H1 (cell line): ENCODE results near the gene POTEJ. TPM values are rescaled to one million over a fixed set of nuclear protein-coding genes. Genes with fewer than 3 reads are reported as not detected.
A peak's percentile ranks its signal among the peaks of the same experiment; 100 is the strongest.
"Not testable (repeated sequence)": the region's sequence is repeated elsewhere in the genome, so short reads cannot be mapped to it uniquely, and the experiment has no call there.

Source experiments
- CTCF ChIA-PET: fragments of 300-600 bp; sonication (Branson Sonifier 250); formaldehyde crosslinking; loops from one replicate; lab custom pipeline; 2021; ENCODE audit not compliant: partially characterized antibody; lab: Charles Lee
- POLR2A ChIA-PET: fragments of 300-600 bp; sonication (Branson Sonifier 250); formaldehyde crosslinking; loops from one replicate; lab custom pipeline; 2021; ENCODE audit warnings: inconsistent platforms; ENCODE audit not compliant: partially characterized antibody; lab: Charles Lee
- DNase-seq, 2 experiments: peaks; one replicate each; pipeline versions ENCODE4 v3.0.0 to v3.0.0-alpha.2; 2010 to 2022; ENCODE audit warnings: low spot score in 2 of 2, low read depth in 1 of 2, mixed read lengths in 1 of 2
- FAIRE-seq: peaks from 2 replicates; lab custom pipeline; 2011; peaks lifted over from hg19 to GRCh38; lab: Jason Lieb, UNC
- H2AFZ ChIP-seq: 2 replicates; pipeline ENCODE4 v1.8.1; 2012; ENCODE audit warnings: low read length, inconsistent platforms
- H2AK5ac ChIP-seq: 2 replicates; pipeline ENCODE4 v1.6.1; 2013; ENCODE audit warnings: low read depth, low read length
- H2BK120ac ChIP-seq: replicated peaks from 2 replicates; pipeline ENCODE3; 2013; ENCODE audit warnings: low read depth, low read length, inconsistent platforms
- H2BK12ac ChIP-seq: 2 replicates; pipeline ENCODE4 v1.6.1; 2013; ENCODE audit warnings: low read depth, low read length
- H2BK15ac ChIP-seq: 2 replicates; pipeline ENCODE4 v1.6.1; 2013; ENCODE audit warnings: low read length
- H2BK20ac ChIP-seq: 2 replicates; pipeline ENCODE4 v1.6.1; 2013; ENCODE audit warnings: low read length
- H2BK5ac ChIP-seq: 2 replicates; pipeline ENCODE4 v1.6.1; 2013; ENCODE audit warnings: low read depth, low read length
- H3K14ac ChIP-seq: 2 replicates; pipeline ENCODE4 v1.6.1; 2013; ENCODE audit warnings: inconsistent platforms; ENCODE audit not compliant: insufficient read length
- H3K18ac ChIP-seq: 2 replicates; pipeline ENCODE4 v1.6.1; 2013; ENCODE audit warnings: low read length; ENCODE audit errors: extremely low read depth
- H3K23ac ChIP-seq: 2 replicates; pipeline ENCODE4 v1.6.1; 2013; ENCODE audit warnings: inconsistent platforms; ENCODE audit not compliant: insufficient read length
- H3K23me2 ChIP-seq: 2 replicates; pipeline ENCODE4 v1.6.1; 2013; ENCODE audit warnings: low read depth, low read length
- H3K27ac ChIP-seq: 2 replicates; pipeline ENCODE4 v1.6.1; 2011; ENCODE audit warnings: low read depth, low read length, inconsistent platforms
- H3K27me3 ChIP-seq, 4 experiments: replicated peaks in 1 of 4; 1 replicate in 1 of 4; 2 replicates in 3 of 4; pipeline versions ENCODE4 v1.6.1 to v1.8.1; 2011 to 2013; ENCODE audit warnings: low read length in 3 of 4, mild to moderate bottlenecking in 3 of 4, inconsistent platforms in 2 of 4, mixed read lengths in 2 of 4, moderate library complexity in 1 of 4; ENCODE audit not compliant: control insufficient read depth in 3 of 4, insufficient read depth in 3 of 4; ENCODE audit errors: extremely low read depth in 1 of 4
- H3K36me3 ChIP-seq, 4 experiments: 2 replicates each; pipeline versions ENCODE4 v1.6.1 to v1.8.1; 2011 to 2013; ENCODE audit warnings: mild to moderate bottlenecking in 4 of 4, low read length in 3 of 4, moderate library complexity in 2 of 4, control low read depth in 1 of 4, inconsistent platforms in 1 of 4; ENCODE audit not compliant: insufficient read depth in 4 of 4, control insufficient read depth in 2 of 4
- H3K4ac ChIP-seq: replicated peaks from 2 replicates; pipeline ENCODE3; 2013; ENCODE audit warnings: low read length, low read depth, mixed read lengths, inconsistent platforms; ENCODE audit not compliant: insufficient read length
- H3K4me1 ChIP-seq, 4 experiments: replicated peaks in 1 of 4; 1 replicate in 1 of 4; 2 replicates in 3 of 4; pipeline versions ENCODE4 v1.6.1 to v1.8.1; 2011 to 2013; ENCODE audit warnings: low read length in 3 of 4, inconsistent platforms in 2 of 4, mixed read lengths in 1 of 4; ENCODE audit not compliant: insufficient read depth in 4 of 4, control insufficient read depth in 3 of 4
- H3K4me2 ChIP-seq, 2 experiments: 2 replicates each; pipeline versions ENCODE4 v1.6.1 to v1.8.1; 2011 to 2013; ENCODE audit warnings: low read depth in 2 of 2, low read length in 2 of 2, control low read depth in 1 of 2, inconsistent platforms in 1 of 2, mild to moderate bottlenecking in 1 of 2; ENCODE audit not compliant: insufficient read depth in 1 of 2
- H3K4me3 ChIP-seq, 4 experiments: fragments of 200-600, 300-600 bp in 1 of 4; sonication (generic), shearing (Covaris generic), sonication (Bioruptor Twin) in 1 of 4; 2 replicates each; pipeline versions ENCODE4 v1.5.1 to v1.8.1; 2011 to 2016; ENCODE audit warnings: low read length in 4 of 4, low read depth in 3 of 4, control low read depth in 2 of 4, inconsistent platforms in 2 of 4, mild to moderate bottlenecking in 2 of 4, mixed read lengths in 1 of 4, moderate library complexity in 1 of 4; ENCODE audit not compliant: insufficient read depth in 2 of 4; ENCODE audit errors: extremely low read depth in 1 of 4
- H3K56ac ChIP-seq: replicated peaks from 2 replicates; pipeline ENCODE3; 2013; ENCODE audit warnings: low read depth, mild to moderate bottlenecking, mixed read lengths, low read length, inconsistent platforms; ENCODE audit not compliant: insufficient read length
- H3K79me1 ChIP-seq: 2 replicates; pipeline ENCODE4 v1.6.1; 2013; ENCODE audit warnings: low read depth, low read length, control low read depth
- H3K79me2 ChIP-seq, 2 experiments: 2 replicates each; pipeline versions ENCODE4 v1.6.1 to v1.8.1; 2012 to 2013; ENCODE audit warnings: low read length in 2 of 2, mild to moderate bottlenecking in 2 of 2, inconsistent platforms in 1 of 2; ENCODE audit not compliant: insufficient read depth in 2 of 2, control insufficient read depth in 1 of 2
- H3K9ac ChIP-seq, 4 experiments: replicated peaks in 1 of 4; 1 replicate in 1 of 4; 2 replicates in 3 of 4; pipeline versions ENCODE4 v1.6.1 to v1.8.1; 2011 to 2013; ENCODE audit warnings: low read depth in 3 of 4, low read length in 3 of 4, control low read depth in 2 of 4, mild to moderate bottlenecking in 2 of 4, moderate library complexity in 2 of 4, inconsistent platforms in 1 of 4; ENCODE audit errors: extremely low read depth in 1 of 4
- H3K9me3 ChIP-seq, 2 experiments: 2 replicates each; pipeline versions ENCODE4 v1.6.1 to v1.8.1; 2012 to 2013; ENCODE audit warnings: mild to moderate bottlenecking in 2 of 2, moderate library complexity in 2 of 2, control low read depth in 1 of 2, inconsistent platforms in 1 of 2, low read depth in 1 of 2, low read length in 1 of 2, mixed read lengths in 1 of 2; ENCODE audit not compliant: insufficient read depth in 2 of 2
- H4K20me1 ChIP-seq, 2 experiments: replicated peaks in 1 of 2; 2 replicates each; pipeline versions ENCODE3 to v1.8.1; 2011 to 2013; ENCODE audit warnings: inconsistent platforms in 2 of 2, low read length in 2 of 2, mild to moderate bottlenecking in 1 of 2; ENCODE audit not compliant: insufficient read depth in 2 of 2, control insufficient read depth in 1 of 2
- H4K5ac ChIP-seq: 2 replicates; pipeline ENCODE4 v1.6.1; 2013; ENCODE audit warnings: low read length, low read depth, mixed read lengths, inconsistent platforms; ENCODE audit not compliant: insufficient read length
- H4K8ac ChIP-seq: 2 replicates; pipeline ENCODE4 v1.8.0; 2013; ENCODE audit warnings: mild to moderate bottlenecking, moderate library complexity, low read length, inconsistent platforms; ENCODE audit not compliant: insufficient read depth; ENCODE audit errors: extremely low read depth
- H4K91ac ChIP-seq: replicated peaks from 2 replicates; pipeline ENCODE3; 2013; ENCODE audit warnings: low read length, mixed read lengths, inconsistent platforms; ENCODE audit not compliant: insufficient read length
- WGBS, 2 experiments: shearing (Covaris generic) in 1 of 2; methylation state at CpG; one replicate each; pipeline versions ENCODE4 v1.1.6 to v1.1.7; 2013 to 2015; ENCODE audit warnings: low lambda C conversion rate in 2 of 2, mixed read lengths in 2 of 2, inconsistent platforms in 1 of 2, low coverage in 1 of 2, missing lambda C conversion rate in 1 of 2; ENCODE audit not compliant: insufficient replicate concordance in 2 of 2, insufficient coverage in 1 of 2, insufficient read length in 1 of 2; ENCODE audit errors: extremely low coverage in 1 of 2, missing lambda C conversion rate in 1 of 2; 5-methylcytosine and 5-hydroxymethylcytosine counted together
- polyA plus RNA-seq, 7 experiments: library from polyadenylated mRNA; depleted of rRNA in 3 of 7; stranded (reverse) in 5 of 7; unstranded in 2 of 7; fragments of >200 nt in 5 of 7; fragments of 200-250 nt in 2 of 7; gene quantifications; 1 replicate in 5 of 7; 2 replicates in 1 of 7; 4 replicates in 1 of 7; pipeline versions ENCODE4 v1.2.1 to v1.2.3, GENCODE V29; 2011 to 2013; ENCODE audit warnings: missing spikeins in 2 of 7, mixed read lengths in 2 of 7
- total RNA-seq: library from RNA; stranded (reverse); fragmentation: NEBNext Ultra II Directional; extraction: Animal tissue kit (Norgen Biotek cat#: 25700); gene quantifications from 2 replicates; pipeline ENCODE4 v1.2.1, GENCODE V29; 2021

POTEJ gene
- total and polyA plus RNA-seq, 2 of the 8 experiments (the other 6 are each of a cell fraction or from before 2014, with no cell fraction given): not detected

- H4K5ac ChIP-seq, POLR2A ChIA-PET: not testable (repeated sequence)
Measured at GRCh38 chr2:130576209-130576784, 34.9 kb upstream of the POTEJ start.

DNA sequence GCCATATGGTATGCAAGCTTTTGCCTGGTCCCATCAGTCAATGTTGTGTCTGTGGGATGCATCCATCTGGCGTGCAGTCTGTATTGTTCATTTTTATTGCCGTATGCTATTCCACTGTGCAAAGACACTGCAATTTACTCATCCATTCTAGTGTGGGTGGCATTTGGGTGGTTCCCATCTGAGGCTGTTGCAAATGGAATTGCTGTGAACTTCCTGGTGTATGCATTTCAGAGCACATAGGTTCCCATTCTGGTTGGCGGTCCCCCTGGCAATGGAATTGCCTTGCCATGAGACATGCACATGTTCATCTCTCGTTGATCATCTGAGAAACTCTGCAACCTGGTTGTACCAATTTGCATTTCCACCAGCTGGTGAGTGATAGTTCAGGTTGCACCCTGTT is 33.7 kb upstream of the POTEJ start:
- H3K14ac ChIP-seq, H3K18ac ChIP-seq, H3K9me3 ChIP-seq, H3K27ac ChIP-seq, H3K4me2 ChIP-seq, POLR2A ChIA-PET, H2BK120ac ChIP-seq, H4K5ac ChIP-seq, H3K4me1 ChIP-seq, H2BK15ac ChIP-seq, H4K8ac ChIP-seq, H3K56ac ChIP-seq, H3K9ac ChIP-seq, H3K23me2 ChIP-seq, DNase-seq, H2AFZ ChIP-seq, H3K36me3 ChIP-seq, H4K20me1 ChIP-seq, H3K27me3 ChIP-seq, H2BK20ac ChIP-seq, H4K91ac ChIP-seq, CTCF ChIA-PET, H2BK12ac ChIP-seq, H3K4me3 ChIP-seq, H2BK5ac ChIP-seq, H3K4ac ChIP-seq, H3K23ac ChIP-seq, H3K79me1 ChIP-seq, H2AK5ac ChIP-seq, H3K79me2 ChIP-seq: not testable (repeated sequence)
- peak; percentile 19 for FAIRE-seq
- no CpG with 5 or more reads among the region's 4 CpGs for WGBS, 2 experiments

More at GRCh38 chr2:130576209-130576784, 34.9 kb upstream of the POTEJ start:
- H3K4ac ChIP-seq, H3K4me1 ChIP-seq, H4K91ac ChIP-seq, H3K27me3 ChIP-seq, CTCF ChIA-PET, H3K56ac ChIP-seq, H3K23ac ChIP-seq, H3K14ac ChIP-seq, H2BK20ac ChIP-seq, H2BK12ac ChIP-seq, H3K9ac ChIP-seq, FAIRE-seq, H3K4me2 ChIP-seq, H2AFZ ChIP-seq, H3K79me2 ChIP-seq, H4K20me1 ChIP-seq, H3K23me2 ChIP-seq, H3K18ac ChIP-seq, H3K27ac ChIP-seq, H4K8ac ChIP-seq, DNase-seq, H3K36me3 ChIP-seq, H3K79me1 ChIP-seq, H2AK5ac ChIP-seq, H2BK120ac ChIP-seq, H3K4me3 ChIP-seq, H2BK15ac ChIP-seq, H3K9me3 ChIP-seq, H2BK5ac ChIP-seq: not testable (repeated sequence)
- WGBS, 2 experiments: no CpG with 5 or more reads among the region's 8 CpGs
